Panc1 (cell line): ENCODE results near the gene TNPO2.

ENCODE experiments used
- CTCF ChIP-seq: fragments of 450-650 bp; IDR thresholded peaks from 2 replicates; pipeline ENCODE4 v1.5.1; 2017; ENCODE audit warnings: mild to moderate bottlenecking
- POLR2AphosphoS5 ChIP-seq: IDR thresholded peaks from 2 replicates; pipeline ENCODE4 v1.6.1; 2012; ENCODE audit warnings: mild to moderate bottlenecking, low read depth, low read length, moderate library complexity
- REST ChIP-seq, 2 experiments: IDR thresholded peaks; 2 replicates each; pipeline ENCODE4 v1.6.1; 2011 to 2012; ENCODE audit warnings: low read depth in 2 of 2, control low read depth in 1 of 2, low read length in 1 of 2, mild to moderate bottlenecking in 1 of 2, moderate library complexity in 1 of 2; ENCODE audit not compliant: insufficient read depth in 1 of 2
- SIN3A ChIP-seq: IDR thresholded peaks from 2 replicates; pipeline ENCODE4 v1.6.1; 2012; ENCODE audit warnings: low read depth, mild to moderate bottlenecking, low read length, moderate library complexity, borderline replicate concordance; ENCODE audit not compliant: insufficient read depth
- TCF7L2 ChIP-seq: IDR thresholded peaks from 2 replicates; pipeline ENCODE4 v1.6.1; 2011; ENCODE audit warnings: mild to moderate bottlenecking, low read depth, low read length, inconsistent platforms

GRCh38 chr19:12656899-12657571, 66.7 kb downstream of the TNPO2 start:
- TF ChIP-seq CTCF (no peak), TCF7L2 (no peak), POLR2AphosphoS5 (no peak), REST (IDR thresholded peaks at IDR 0.05; ENCODE audit: insufficient read depth in 1 of 2, low read depth in 2 of 2, low read length in 1 of 2) (no peak), SIN3A (no peak)
